A549 (cell line): ENCODE data around the gene CCDC182. TPM values are rescaled to one million over a fixed set of nuclear protein-coding genes. Genes with fewer than 3 reads are reported as not detected.

Experiments
- ATAC-seq, 2 experiments: fragments of 200-7000 bp in 1 of 2; fragments of >200 bp in 1 of 2; cut with Nextera tagmentation in 1 of 2; cut with Tn5 transposase in 1 of 2; 3 replicates each; pipeline versions ENCODE4 v1.8.0 to v1.9.1; 2018 to 2020; ENCODE audit warnings: mild to moderate bottlenecking in 1 of 2, moderate library complexity in 1 of 2
- CTCF ChIA-PET: fragments of 300-600 bp; sonication (Branson Sonifier 250); formaldehyde crosslinking; extraction: SDS; loops from one replicate; lab custom pipeline; 2021; ENCODE audit warnings: antibody characterized with exemption, inconsistent platforms; lab: Yijun Ruan, JAX
- POLR2A ChIA-PET: fragments of 350-600 bp; formaldehyde crosslinking; extraction: SDS; loops from one replicate; lab custom pipeline; 2021; ENCODE audit warnings: antibody characterized with exemption, inconsistent platforms; lab: Yijun Ruan, JAX
- DNase-seq, 2 experiments: peaks; one replicate each; pipeline versions ENCODE4 v3.0.0 to v3.0.0-alpha.2; 2011 to 2016; ENCODE audit warnings: low read depth in 1 of 2, low spot score in 1 of 2
- FAIRE-seq: peaks from 2 replicates; lab custom pipeline; 2011; peaks lifted over from hg19 to GRCh38; lab: Jason Lieb, UNC
- H3K27ac ChIP-seq, 2 experiments: fragments of >200 bp; sonication (Bioruptor Twin); formaldehyde crosslinking; 3 replicates each; pipeline ENCODE4 v1.5.1; 2016 to 2017
- H3K4me1 ChIP-seq: fragments of >200 bp; sonication (Bioruptor Twin); formaldehyde crosslinking; 3 replicates; pipeline ENCODE4 v1.6.1; 2016
- H3K4me2 ChIP-seq: fragments of >200 bp; sonication (Bioruptor Twin); formaldehyde crosslinking; 3 replicates; pipeline ENCODE4 v1.6.1; 2016
- H3K4me3 ChIP-seq: fragments of >200 bp; sonication (Bioruptor Twin); formaldehyde crosslinking; 3 replicates; pipeline ENCODE4 v1.5.1; 2016
- H3K9me3 ChIP-seq: fragments of >200 bp; sonication (Bioruptor Twin); formaldehyde crosslinking; 3 replicates; pipeline ENCODE4 v1.6.1; 2016
- BHLHE40 ChIP-seq: IDR thresholded peaks from 2 replicates; pipeline ENCODE4 v1.6.1; 2012; ENCODE audit warnings: low read depth, low read length, inconsistent platforms
- CEBPB ChIP-seq, 2 experiments: fragments of >200 bp in 1 of 2; sonication (Bioruptor Twin) in 1 of 2; formaldehyde crosslinking in 1 of 2; IDR thresholded peaks; 2 replicates each; pipeline ENCODE4 v1.6.1; 2012 to 2016
- CTCF ChIP-seq: fragments of >200 bp; sonication (Bioruptor Twin); formaldehyde crosslinking; IDR thresholded peaks from 3 replicates; pipeline ENCODE4 v1.5.1; 2016
- EHF ChIP-seq: fragments of 250-450 bp; sonication (Bioruptor Pico); IDR thresholded peaks from 2 replicates; pipeline ENCODE4 v1.5.0; 2020; ENCODE audit warnings: mild to moderate bottlenecking
- EHMT2 ChIP-seq: fragments of 200-600 bp; sonication (generic); IDR thresholded peaks from 2 replicates; pipeline ENCODE4 v1.6.1; 2016; ENCODE audit warnings: antibody characterized with exemption, low read depth, mild to moderate bottlenecking, moderate library complexity
- FOSB ChIP-seq: fragments of 250-450 bp; sonication (Bioruptor Pico); IDR thresholded peaks from 2 replicates; pipeline ENCODE4 v1.5.0; 2020; ENCODE audit warnings: mild to moderate bottlenecking, moderate library complexity
- HMGXB4 ChIP-seq: fragments of 250-450 bp; sonication (Bioruptor Pico); IDR thresholded peaks from 2 replicates; pipeline ENCODE4 v1.5.0; 2021; ENCODE audit warnings: mild to moderate bottlenecking, moderate library complexity, borderline replicate concordance
- KDM5A ChIP-seq: fragments of 200-600 bp; sonication (generic); IDR thresholded peaks from 2 replicates; pipeline ENCODE4 v1.6.1; 2016; ENCODE audit warnings: antibody characterized with exemption, mild to moderate bottlenecking
- MAX ChIP-seq: IDR thresholded peaks from 2 replicates; pipeline ENCODE4 v1.6.1; 2012
- NFE2L2 ChIP-seq: fragments of 150-350 bp; conservative IDR thresholded peaks from 2 replicates; pipeline ENCODE4 v1.6.1; 2014; ENCODE audit warnings: low read length
- NR3C1 ChIP-seq: fragments of >200 bp; sonication (Bioruptor Twin); formaldehyde crosslinking; IDR thresholded peaks from 3 replicates; pipeline ENCODE4 v1.6.1; 2017
- RARB ChIP-seq: fragments of 250-450 bp; sonication (Bioruptor Pico); IDR thresholded peaks from 2 replicates; pipeline ENCODE4 v1.8.0; 2021; ENCODE audit warnings: mild to moderate bottlenecking, moderate library complexity
- REST ChIP-seq: fragments of 200-600 bp; sonication (generic); IDR thresholded peaks from 2 replicates; pipeline ENCODE4 v1.6.1; 2016; ENCODE audit warnings: antibody characterized with exemption, mild to moderate bottlenecking, moderate library complexity
- RFX5 ChIP-seq: fragments of 450-650 bp; IDR thresholded peaks from 2 replicates; pipeline ENCODE4 v1.7.1; 2014; ENCODE audit warnings: antibody characterized with exemption, mild to moderate bottlenecking, moderate library complexity
- RNF2 ChIP-seq: fragments of 200-600 bp; sonication (generic); IDR thresholded peaks from 2 replicates; pipeline ENCODE4 v1.6.1; 2016; ENCODE audit warnings: low read depth, mild to moderate bottlenecking, antibody characterized with exemption, moderate library complexity, borderline replicate concordance
- USF2 ChIP-seq: fragments of 450-650 bp; IDR thresholded peaks from 2 replicates; pipeline ENCODE4 v1.6.1; 2014; ENCODE audit warnings: antibody characterized with exemption
- WGBS: methylation state at CpG from one replicate; pipeline ENCODE4 v1.1.6; 2017; ENCODE audit errors: missing lambda C conversion rate; 5-methylcytosine and 5-hydroxymethylcytosine counted together
- polyA plus RNA-seq, 4 experiments: library from polyadenylated mRNA; depleted of rRNA in 3 of 4; stranded (reverse); fragments of >200 nt; fragmentation: RNase III in 1 of 4; extraction: RNeasy Plus Mini Kit Qiagen cat#74134 plus additional on column Dnase treatment in 1 of 4; gene quantifications; 2 replicates in 3 of 4; 3 replicates in 1 of 4; pipeline ENCODE4 v1.2.3, GENCODE V29; 2011 to 2017

The CCDC182 gene
- polyA plus RNA-seq, 2 of the 4 experiments (the other 2 are of a cell fraction): not detected

GRCh38 chr17:57783338-57783742, 38.2 kb upstream of the CCDC182 start (continued):
- TF ChIP-seq RARB (CRISPR knock-in tag) (no peak), MAX (peak; percentile 73), BHLHE40 (no peak), NFE2L2 (no peak), FOSB (CRISPR knock-in tag) (no peak), CTCF (peak; percentile 95), RNF2 (no peak)

- TF ChIP-seq EHF (CRISPR knock-in tag): no peak
- no peak for TF ChIP-seq EHMT2
- TF ChIP-seq KDM5A: no peak
- no peak for TF ChIP-seq RARB (CRISPR knock-in tag)
- TF ChIP-seq NR3C1: no peak
- TF ChIP-seq HMGXB4: no peak
- no peak for TF ChIP-seq CEBPB (IDR thresholded peaks at IDR 0.05)
- TF ChIP-seq USF2: no peak
- no peak for TF ChIP-seq RFX5
- no peak for TF ChIP-seq REST
- Histone ChIP-seq H3K27ac (peak overlapping the region; percentile 45 to 79; a peak in 4 of 6 replicates), H3K4me3 (peak overlapping the region; percentile 20; the same call in 1 of the 3 replicates), H3K4me2 (peak overlapping the region; percentile 75), H3K9me3 (no peaks in the 10 kb centered on the region), H3K4me1 (0 out of 3 replicates have a peak, but pooled peaks cover 5% of the 10 kb centered on the region)
- ChIA-PET POLR2A (no interaction called here), CTCF (interaction anchor here (0.5 to 7.3 kb wide), 91 partner anchors 9 to 1873 kb away, joined by 3 to 124 read pairs (median 4); partner anchors contain the start of genes CCDC182 and CUEDC1)
- ATAC-seq: peak; percentile 10 to 53; a peak in 3 of 6 replicates
- 66% methylated on average over 18 of the region's 20 CpGs for WGBS
- FAIRE-seq: no peak
- DNase-seq: no peak
Observed at GRCh38 chr17:57782647-57783337, 37.7 kb upstream of the CCDC182 start.
